ENCODE measurements around the gene CCDC85B.

GRCh38 chr11:65868076-65868667, 22.3 kb upstream of the CCDC85B start:
- TF ChIP-seq CTCF (IDR thresholded peaks at IDR 0.05) (no peak), POLR2A (IDR thresholded peaks at IDR 0.05) (no peak)

All from esophagus squamous epithelium (tissue), 4 donors.